Stomach (tissue), 4 donors: ENCODE results near the gene COG5.

Experiments
- EP300 ChIP-seq: sonication (generic); formaldehyde crosslinking; IDR thresholded peaks from one replicate; pipeline ENCODE4 v1.6.1; 2017; ENCODE audit warnings: antibody characterized with exemption
- POLR2A ChIP-seq, 4 donors: fragments of 450-650 bp; IDR thresholded peaks; one replicate each; pipeline ENCODE4 v1.6.1; 2016; ENCODE audit warnings: antibody characterized with exemption in 4 of 4, control low read depth in 2 of 4, mild to moderate bottlenecking in 1 of 4, moderate library complexity in 1 of 4
- POLR2AphosphoS5 ChIP-seq, 3 donors: sonication (generic); formaldehyde crosslinking; IDR thresholded peaks; one replicate each; pipeline ENCODE4 v1.6.1; 2016; ENCODE audit warnings: antibody characterized with exemption in 3 of 3

GRCh38 chr7:107527196-107527595 is 36.5 kb downstream of the COG5 start:
- TF ChIP-seq POLR2AphosphoS5 (IDR thresholded peaks at IDR 0.05): no peak
- TF ChIP-seq POLR2A (IDR thresholded peaks at IDR 0.05): no peak
- TF ChIP-seq EP300: no peak
